22Rv1 (cell line): Measurements from ENCODE around the gene APLF.
"Not testable (repeated sequence)": the region's sequence is repeated elsewhere in the genome, so short reads cannot be mapped to it uniquely, and the experiment has no call there.

Source experiments
- H3K27ac ChIP-seq: fragments of 450-650 bp; 2 replicates; pipeline ENCODE4 v1.5.1; 2017
- ZFX ChIP-seq: fragments of 450-650 bp; IDR thresholded peaks from 2 replicates; pipeline ENCODE4 v1.6.1; 2017; ENCODE audit warnings: antibody characterized with exemption, borderline replicate concordance
- TF ChIP-seq, protein P1 (sequence below): fragments of 450-650 bp; IDR thresholded peaks from 2 replicates; pipeline ENCODE4 v1.5.1; 2017; ENCODE audit warnings: mild to moderate bottlenecking

The APLF gene

DNA sequence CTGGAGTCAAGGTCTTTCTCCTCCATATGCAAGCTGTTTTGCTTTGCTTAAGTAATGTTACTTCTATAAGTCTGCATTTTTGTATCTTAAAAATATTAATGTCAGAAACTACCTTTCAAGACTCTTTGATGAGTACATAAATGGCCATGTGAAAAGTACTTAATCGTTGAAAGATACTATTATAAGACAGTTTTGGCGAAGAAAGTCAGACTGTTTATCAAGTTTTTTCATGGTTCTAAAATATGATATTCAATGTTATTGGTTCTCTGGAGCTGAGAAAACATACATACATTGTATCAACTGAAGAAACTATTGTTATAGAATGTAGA lies 25.4 kb upstream of the APLF start:
- TF ChIP-seq, protein P1, sequence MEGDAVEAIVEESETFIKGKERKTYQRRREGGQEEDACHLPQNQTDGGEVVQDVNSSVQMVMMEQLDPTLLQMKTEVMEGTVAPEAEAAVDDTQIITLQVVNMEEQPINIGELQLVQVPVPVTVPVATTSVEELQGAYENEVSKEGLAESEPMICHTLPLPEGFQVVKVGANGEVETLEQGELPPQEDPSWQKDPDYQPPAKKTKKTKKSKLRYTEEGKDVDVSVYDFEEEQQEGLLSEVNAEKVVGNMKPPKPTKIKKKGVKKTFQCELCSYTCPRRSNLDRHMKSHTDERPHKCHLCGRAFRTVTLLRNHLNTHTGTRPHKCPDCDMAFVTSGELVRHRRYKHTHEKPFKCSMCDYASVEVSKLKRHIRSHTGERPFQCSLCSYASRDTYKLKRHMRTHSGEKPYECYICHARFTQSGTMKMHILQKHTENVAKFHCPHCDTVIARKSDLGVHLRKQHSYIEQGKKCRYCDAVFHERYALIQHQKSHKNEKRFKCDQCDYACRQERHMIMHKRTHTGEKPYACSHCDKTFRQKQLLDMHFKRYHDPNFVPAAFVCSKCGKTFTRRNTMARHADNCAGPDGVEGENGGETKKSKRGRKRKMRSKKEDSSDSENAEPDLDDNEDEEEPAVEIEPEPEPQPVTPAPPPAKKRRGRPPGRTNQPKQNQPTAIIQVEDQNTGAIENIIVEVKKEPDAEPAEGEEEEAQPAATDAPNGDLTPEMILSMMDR = peak; percentile 51
- no peak for TF ChIP-seq ZFX
- no peak overlapping the region for H3K27ac ChIP-seq

DNA sequence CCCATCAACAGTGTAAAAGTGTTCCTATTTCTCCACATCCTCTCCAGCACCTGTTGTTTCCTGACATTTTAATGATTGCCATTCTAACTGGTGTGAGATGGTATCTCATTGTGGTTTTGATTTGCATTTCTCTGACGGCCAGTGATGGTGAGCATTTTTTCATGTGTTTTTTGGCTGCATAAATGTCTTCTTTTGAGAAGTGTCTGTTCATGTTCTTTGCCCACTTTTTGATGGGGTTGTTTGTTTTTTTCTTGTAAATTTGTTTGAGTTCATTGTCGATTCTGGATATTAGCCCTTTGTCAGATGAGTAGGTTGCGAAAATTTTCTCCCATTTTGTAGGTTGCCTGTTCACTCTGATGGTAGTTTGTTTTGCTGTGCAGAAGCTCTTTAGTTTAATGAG lies 21.0 kb upstream of the APLF start:
- H3K27ac ChIP-seq = not testable (repeated sequence)

DNA sequence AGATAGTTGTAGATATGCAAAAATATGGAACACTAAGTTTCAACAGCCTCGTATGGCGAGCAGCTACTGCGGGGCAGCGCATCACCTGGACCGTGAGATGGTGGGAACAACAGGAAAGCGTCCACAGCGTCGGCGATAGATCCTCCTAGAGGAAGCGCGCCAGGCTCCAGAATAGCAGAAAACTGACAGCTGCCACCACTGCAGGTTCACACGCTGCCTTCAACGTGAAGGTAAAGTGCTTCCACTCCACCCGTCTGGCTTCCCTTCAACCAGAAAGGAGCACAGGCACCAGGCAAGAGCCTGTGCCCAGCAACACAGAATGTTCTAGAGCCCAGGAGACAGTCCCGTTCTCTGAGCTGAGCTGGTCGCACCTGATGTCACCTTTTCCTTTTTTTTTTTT lies 20.3 kb upstream of the APLF start:
- TF ChIP-seq, protein P1 = no peak
- TF ChIP-seq ZFX = no peak
- H3K27ac ChIP-seq = no peak overlapping the region

DNA sequence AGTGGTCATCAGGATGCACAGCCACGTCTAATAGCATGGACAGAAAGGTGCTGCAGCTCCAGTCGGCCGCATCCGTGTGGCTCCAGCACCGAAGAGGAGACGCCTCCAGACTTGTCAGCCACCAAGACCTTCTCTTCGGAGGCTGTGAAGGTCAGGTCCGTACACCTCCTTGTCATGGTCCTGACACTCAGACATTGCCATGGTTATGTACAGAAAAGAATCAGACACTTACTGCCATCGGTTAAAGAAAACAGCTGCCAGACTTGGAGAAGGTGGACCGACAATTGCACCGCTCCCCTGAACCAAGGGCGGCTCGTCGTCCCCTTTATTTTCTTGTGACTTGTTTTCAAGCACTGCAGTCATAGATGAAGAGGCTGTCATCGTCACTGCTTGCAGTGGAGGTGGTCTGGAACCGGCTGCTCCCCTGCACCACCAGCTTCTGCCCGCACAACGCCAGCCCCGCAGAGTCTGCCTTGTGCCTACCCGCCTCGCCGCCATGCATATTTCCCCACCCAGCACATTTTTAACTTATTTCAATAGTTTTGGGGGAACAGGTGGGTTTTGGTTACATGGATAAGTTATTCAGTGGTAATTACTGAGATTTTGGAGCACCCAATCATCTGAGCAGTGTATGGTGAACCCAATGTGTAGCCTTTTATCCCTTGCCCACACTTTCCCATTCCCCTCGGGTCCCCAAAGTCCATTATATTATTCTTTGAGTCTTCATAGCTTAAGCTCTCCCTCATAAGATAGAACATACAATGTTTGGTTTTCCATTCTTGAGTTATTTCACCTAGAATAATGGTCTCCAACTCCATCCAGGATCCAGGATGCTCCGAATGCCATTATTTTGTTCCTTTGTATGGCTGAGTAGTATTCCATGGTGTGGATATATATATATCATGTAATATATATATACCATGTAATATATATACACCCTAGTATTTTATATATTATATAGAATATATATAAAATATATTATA lies 18.4 kb upstream of the APLF start:
- no peak overlapping the region for H3K27ac ChIP-seq
- TF ChIP-seq ZFX = no peak
- TF ChIP-seq, protein P1 = no peak

DNA sequence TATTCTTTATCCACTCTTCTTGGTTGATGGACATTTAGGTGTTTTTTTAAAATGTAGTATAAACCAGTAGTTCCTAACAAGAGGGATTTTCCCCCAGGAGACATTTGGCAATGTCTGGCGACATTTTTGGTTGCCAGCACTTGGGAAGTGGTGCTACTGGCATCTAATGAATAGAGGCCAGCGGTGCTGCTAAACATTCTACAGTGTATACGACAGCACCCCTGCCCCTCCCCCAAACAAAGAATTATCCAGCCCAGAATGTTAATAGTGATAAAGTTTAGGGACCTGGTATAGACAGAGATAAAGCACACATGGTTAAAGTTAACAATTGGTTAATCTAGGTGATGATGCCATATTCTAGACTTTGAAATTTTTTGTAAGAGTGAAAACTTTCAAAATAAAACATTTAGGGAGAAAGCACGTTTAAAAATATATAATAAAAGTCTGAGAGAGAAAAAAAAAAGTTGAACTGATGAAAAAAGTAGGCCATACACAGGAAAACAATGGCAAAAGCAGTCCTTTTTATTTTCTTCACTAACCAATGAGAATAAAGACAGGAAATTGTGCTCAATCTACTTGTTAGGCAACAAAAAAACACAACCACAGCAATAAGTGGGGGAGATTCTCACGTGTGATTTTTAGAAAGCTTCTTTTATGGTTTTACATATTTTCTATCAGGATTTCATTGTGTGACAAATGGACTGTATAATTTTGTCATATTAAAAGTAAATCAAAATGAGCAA lies 15.1 kb upstream of the APLF start:
- TF ChIP-seq, protein P1 = no peak
- H3K27ac ChIP-seq = no peak overlapping the region

DNA sequence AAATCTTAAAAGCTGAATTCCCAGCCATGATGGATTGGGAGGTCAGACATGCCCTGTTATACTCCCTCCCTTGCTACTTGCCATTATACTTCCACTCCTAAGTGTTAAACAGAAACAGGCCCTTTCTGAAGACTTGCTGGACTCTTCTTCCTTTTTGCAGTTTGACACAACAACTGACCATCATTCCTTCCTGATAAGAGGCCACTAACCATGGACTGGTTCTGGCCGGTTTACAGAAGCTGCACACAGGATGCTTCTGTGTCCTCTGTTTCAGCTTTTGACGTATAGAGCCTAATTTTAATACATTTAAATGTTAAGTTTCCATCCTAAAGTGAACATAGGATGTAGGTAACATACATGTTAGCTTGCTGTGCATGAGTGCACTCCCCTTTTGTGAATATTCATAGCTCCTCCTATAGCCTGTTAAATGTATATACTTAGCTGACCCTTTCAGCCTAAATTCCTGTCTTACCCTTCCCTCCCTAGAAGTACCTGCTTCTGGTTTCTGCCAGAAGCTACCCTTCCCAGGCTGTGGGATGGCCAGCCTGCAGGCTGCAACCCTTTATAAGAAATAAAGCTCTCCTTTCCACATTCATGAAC lies 13.5 kb upstream of the APLF start:
- H3K27ac ChIP-seq = 0 out of 2 replicates have a peak overlapping the region, but pooled peaks have one; percentile 29
- TF ChIP-seq, protein P1 = no peak
- no peak for TF ChIP-seq ZFX

DNA sequence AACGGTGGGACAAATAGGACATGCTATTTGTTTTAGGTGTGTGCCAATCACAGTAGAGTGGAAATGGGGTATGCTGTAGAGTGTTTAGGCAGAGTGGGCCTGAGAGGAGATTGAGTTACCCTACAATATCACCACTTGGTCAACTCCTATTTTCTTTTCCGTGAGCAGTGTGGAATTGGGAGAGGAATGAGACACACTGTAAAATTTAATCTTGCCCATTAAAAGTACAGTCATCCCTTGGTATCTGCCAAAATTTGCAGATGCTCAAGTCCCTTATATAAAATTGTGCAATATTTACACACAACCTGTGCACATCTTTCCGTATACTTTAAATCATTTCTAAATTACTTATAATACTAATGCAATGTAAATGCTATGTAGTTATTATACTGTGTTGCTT lies 12.7 kb upstream of the APLF start:
- no peak overlapping the region for H3K27ac ChIP-seq
- no peak for TF ChIP-seq ZFX
- TF ChIP-seq, protein P1 = no peak
